CD4-positive, alpha-beta T cell treated with Interleukin-17A for 4 hours (primary cell): Measurements from ENCODE around the gene SDF2L1.
"Not testable (repeated sequence)": the region's sequence is repeated elsewhere in the genome, so short reads cannot be mapped to it uniquely, and the experiment has no call there.

Source experiments
- DNase-seq: peaks from one replicate; pipeline ENCODE4 v3.0.0-alpha.2; 2020; ENCODE audit warnings: mixed read lengths

SDF2L1 gene

GRCh38 chr22:21641789-21642583 is at the start of gene SDF2L1:
Gene SDF2L1 (plus strand): TSS chr22:21642302. CDS start chr22:21642337, 35 bp downstream.
- DNase-seq, result peak; percentile 98

GRCh38 chr22:21592422-21592821 is 49.7 kb upstream of the SDF2L1 start:
- DNase-seq, result no peak

- no peak for DNase-seq
These were observed 48.5 kb upstream of the SDF2L1 start for GRCh38 chr22:21593406-21594232.

- DNase-seq, result no peak
These were observed 47.1 kb upstream of the SDF2L1 start for GRCh38 chr22:21594865-21595452.

GRCh38 chr22:21596356-21597135 is 45.6 kb upstream of the SDF2L1 start:
- DNase-seq, result not testable (repeated sequence)

DNA sequence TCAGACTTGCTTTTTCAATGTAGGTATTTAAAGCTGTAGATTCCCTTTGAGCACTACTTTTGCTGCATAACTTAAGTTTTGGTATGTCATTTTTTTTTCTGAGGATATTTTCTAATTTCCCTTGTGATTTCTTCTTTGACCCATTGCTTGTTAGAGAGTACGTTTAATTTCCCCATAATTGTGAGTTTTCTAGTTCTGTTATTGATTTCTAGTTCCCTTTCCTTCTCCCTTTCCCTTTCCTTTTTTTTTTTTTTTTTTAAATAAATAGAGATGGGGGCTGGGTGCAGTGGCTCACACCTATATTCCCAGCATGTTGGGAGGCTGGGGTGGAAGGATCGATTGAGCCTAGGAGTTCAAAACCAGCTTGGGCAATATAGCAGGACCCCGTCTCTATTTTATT is 43.8 kb upstream of the SDF2L1 start:
- no peak for DNase-seq

GRCh38 chr22:21599053-21599893 is 42.8 kb upstream of the SDF2L1 start:
- no peak for DNase-seq

- DNase-seq, result no peak
These were observed 39.5 kb upstream of the SDF2L1 start for GRCh38 chr22:21602579-21602978.

- no peak for DNase-seq
These were observed 38.1 kb upstream of the SDF2L1 start for GRCh38 chr22:21603973-21604372.

GRCh38 chr22:21605887-21606564 is 36.1 kb upstream of the SDF2L1 start:
- DNase-seq, result no peak

DNA sequence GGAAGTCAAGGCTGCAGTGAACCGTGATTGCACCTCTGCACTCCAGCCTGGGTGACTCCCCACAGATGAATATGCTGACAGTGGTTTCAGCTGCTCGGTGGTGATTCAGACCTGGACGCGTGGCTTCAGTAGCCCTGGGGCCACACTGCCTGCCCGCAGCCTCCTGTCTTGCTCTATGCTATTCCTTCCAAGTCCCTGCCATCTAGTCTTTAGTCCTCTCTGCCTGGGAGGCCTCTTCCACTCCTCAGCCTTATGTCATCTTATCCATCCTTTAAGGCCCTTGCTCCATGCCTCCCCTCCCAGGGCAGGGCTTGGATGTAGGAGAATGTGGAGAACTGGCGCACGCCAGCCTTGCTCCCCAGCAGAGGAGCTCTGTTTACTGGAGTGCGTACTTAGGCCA is 35.3 kb upstream of the SDF2L1 start:
- no peak for DNase-seq

GRCh38 chr22:21609556-21610157 is 32.4 kb upstream of the SDF2L1 start:
- not testable (repeated sequence) for DNase-seq

- no peak for DNase-seq
These were observed 30.7 kb upstream of the SDF2L1 start for GRCh38 chr22:21611210-21611977.

DNA sequence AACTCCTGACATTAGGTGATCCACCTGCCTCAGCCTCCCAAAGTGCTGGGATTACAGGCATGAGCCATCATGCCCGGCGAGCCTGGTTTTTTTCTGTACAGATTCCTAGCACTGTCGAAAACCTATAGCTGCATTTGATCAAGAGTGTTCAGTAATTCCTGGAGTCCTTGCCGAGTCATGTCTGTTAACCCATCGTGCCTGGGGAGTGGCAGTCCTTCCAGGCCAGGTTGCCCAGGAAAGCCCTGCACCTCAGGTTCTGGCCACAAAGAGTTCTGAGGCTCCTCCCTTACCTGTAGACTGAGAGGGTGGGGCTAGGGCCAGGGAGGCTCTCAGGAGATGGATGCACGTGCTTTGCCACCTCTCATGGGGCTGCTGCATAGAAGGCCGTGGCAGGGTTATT is 29.2 kb upstream of the SDF2L1 start:
- DNase-seq, result no peak

- no peak for DNase-seq
These were observed 28.4 kb upstream of the SDF2L1 start for GRCh38 chr22:21613553-21614233.

DNA sequence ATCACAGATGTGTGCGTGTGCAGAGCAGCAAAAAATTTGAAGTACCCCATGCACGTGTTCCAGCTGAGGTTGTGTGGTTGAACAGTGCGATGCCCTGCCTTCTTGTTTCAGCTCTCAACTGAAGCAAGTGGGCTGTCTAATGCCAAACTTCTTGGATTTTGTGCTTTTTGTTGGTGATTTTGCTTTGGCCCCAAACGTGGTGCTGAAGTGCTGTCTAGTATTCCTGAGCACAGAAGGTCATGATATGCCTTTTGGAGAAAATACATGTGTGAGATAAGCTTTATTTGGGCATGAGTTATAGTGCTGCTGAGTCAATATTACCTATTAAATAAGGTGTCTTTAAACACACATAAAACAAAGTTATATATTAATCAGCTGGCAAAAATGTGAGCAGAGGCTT is 26.4 kb upstream of the SDF2L1 start:
- no peak for DNase-seq

DNA sequence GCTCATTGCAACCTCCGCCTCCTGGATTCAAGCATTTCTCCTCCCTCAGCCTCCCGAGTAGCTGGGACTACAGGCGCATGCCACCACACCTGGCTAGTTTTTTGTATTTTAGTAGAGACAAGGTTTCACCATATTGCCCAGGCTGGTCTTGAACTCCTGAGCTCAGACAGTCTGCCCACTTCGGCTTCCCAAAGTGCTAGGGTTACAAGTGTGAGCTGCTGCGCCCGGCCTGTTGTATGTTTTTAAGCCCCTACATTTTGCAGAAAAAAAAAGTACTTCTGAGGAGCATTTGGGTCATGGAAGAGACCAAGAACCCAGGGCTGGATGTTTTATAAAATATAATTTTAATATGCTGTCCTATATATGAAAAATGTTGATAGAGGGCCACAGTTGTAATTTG is 24.8 kb upstream of the SDF2L1 start:
- not testable (repeated sequence) for DNase-seq

DNA sequence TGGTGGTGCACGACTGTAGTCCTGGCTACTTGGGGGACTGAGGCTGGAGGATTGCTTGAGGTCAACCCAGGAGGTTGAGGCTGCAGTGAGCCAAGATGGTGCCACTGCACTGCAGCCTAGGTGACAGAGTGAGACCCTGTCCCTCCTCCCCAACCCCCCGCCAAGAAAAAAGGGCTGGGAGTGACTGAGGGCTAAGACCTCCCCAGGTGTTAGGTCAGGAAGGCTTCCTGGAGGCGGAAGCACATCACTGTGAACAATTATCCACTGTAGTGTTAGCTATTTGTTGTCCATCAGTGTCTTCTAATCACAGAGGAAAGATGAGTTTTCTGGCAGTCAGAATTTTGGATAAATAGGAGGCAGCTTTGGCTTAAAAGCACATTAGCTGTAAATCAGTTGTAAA is 21.1 kb upstream of the SDF2L1 start:
- DNase-seq, result no peak
